NCI-H2107 (cell line): Measurements from ENCODE around the gene WASL.
"Not testable (repeated sequence)": the region's sequence is repeated elsewhere in the genome, so short reads cannot be mapped to it uniquely, and the experiment has no call there.

Source experiments
- DNase-seq: peaks from one replicate; lab custom pipeline; 2025; lab: John Stamatoyannopoulos, UW

WASL gene

GRCh38 chr7:123732413-123733091, 16.3 kb downstream of the WASL start:
- no peak for DNase-seq

GRCh38 chr7:123729218-123729578, 19.6 kb downstream of the WASL start:
- no peak for DNase-seq

- no peak for DNase-seq
Measured at GRCh38 chr7:123727071-123727837, 21.5 kb downstream of the WASL start.

- DNase-seq: no peak
Measured at GRCh38 chr7:123725586-123726171, 23.1 kb downstream of the WASL start.

DNA sequence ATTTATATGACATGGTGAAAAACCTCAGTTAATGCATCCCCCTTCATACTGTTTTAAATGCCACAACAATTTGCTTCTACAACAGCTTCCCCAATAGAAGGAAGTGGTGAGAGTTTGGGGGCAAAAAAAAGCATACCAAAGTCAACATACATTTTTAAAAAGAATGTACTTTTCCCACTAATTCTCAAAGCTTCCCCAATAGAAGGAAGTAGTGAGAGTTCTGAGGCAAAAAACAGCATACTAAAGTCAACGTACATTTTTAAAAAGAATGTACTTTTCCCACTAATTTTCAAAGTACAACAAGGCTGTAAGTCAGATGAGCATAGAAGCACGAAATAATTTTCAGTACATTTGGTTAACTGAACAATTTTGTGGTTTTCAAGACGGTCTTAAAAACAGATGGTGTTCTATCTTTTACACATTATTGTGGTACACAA, 24.0 kb downstream of the WASL start:
- DNase-seq: no peak

GRCh38 chr7:123723913-123724312, 24.9 kb downstream of the WASL start:
- DNase-seq: no peak

GRCh38 chr7:123720527-123720926, 28.3 kb downstream of the WASL start:
- not testable (repeated sequence) for DNase-seq

DNA sequence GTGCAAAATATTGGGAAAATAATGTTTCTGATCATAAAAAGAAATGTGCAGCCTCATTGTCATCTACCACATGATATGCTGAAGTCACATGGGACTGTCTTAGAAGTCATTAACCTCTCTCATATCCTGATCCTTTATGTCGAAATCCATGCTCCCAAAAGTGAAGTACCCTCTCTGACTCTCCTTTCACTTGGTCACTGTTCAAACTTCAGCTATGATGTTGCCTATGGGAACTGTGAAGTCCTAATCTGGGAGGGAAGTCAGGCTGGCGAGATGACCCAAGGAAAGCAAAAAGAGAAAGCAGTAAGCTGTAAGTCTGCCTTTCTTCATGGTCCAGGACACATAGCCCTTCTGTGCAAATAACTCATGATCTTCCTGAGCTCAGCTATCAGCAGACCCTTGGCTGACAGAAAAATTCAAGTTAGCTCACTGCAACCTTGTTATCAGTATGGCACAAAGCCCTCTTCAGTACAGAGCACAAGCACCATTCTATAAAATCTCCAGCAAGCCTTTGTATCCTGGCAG, 29.5 kb downstream of the WASL start:
- DNase-seq: no peak

- no peak for DNase-seq
Measured at GRCh38 chr7:123718773-123719172, 30.0 kb downstream of the WASL start.

- DNase-seq: no peak
Measured at GRCh38 chr7:123717689-123718088, 31.1 kb downstream of the WASL start.

DNA sequence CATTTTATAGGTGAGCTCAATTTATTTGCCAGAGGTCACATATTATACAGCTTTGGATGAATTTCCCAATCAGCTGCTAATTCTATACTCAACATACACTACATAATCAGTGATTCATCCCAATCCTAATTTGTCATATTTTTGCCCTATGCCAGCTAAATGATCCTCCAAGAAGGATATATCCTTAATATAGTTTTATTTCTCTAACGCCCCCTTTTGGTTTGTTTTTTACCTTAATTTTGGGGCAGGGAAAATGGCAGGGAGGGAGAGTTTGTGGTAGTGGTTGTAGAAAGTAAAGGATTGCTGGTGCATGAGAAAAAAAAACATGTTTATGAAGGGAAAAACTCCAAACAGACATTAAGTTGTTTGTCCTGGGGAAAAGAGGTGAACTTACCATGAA, 31.9 kb downstream of the WASL start:
- no peak for DNase-seq

DNA sequence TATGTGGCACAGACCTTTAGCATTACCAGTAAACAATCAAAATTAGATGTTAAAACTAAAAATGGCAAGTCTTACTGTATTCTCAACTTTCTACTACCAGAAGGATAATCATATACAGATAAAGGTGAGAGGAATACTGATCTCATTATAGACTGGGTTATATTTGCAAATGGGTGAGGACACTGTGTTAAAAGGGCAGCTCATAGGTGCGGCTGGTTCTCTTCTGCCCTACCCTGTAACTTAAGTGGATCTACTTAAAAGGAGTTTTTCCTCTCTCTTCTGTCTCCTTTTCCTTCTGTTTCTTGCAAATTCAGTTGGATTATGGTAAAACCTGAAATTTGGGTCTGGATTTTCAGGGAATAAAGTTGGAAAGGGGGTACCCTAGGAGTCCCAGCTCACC, 33.0 kb downstream of the WASL start:
- no peak for DNase-seq

DNA sequence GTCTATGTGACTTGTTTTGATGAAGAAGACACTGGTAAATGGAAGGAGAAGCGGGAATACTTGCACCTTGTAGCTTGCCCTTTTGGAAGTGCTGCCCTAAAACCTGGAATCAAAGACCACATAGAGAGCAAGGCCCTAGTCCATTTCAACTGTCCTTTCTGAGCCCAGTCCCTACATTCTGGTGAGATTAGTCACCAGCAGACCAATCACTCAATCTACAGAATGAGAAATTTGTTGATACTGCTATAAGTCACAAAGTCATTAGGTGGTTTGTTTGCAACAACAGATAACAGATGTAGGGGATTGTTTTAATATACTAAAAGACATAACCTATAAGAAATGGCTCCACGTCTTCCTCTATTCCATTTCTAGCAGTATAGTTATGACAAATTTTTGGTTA, 33.6 kb downstream of the WASL start:
- DNase-seq: no peak

DNA sequence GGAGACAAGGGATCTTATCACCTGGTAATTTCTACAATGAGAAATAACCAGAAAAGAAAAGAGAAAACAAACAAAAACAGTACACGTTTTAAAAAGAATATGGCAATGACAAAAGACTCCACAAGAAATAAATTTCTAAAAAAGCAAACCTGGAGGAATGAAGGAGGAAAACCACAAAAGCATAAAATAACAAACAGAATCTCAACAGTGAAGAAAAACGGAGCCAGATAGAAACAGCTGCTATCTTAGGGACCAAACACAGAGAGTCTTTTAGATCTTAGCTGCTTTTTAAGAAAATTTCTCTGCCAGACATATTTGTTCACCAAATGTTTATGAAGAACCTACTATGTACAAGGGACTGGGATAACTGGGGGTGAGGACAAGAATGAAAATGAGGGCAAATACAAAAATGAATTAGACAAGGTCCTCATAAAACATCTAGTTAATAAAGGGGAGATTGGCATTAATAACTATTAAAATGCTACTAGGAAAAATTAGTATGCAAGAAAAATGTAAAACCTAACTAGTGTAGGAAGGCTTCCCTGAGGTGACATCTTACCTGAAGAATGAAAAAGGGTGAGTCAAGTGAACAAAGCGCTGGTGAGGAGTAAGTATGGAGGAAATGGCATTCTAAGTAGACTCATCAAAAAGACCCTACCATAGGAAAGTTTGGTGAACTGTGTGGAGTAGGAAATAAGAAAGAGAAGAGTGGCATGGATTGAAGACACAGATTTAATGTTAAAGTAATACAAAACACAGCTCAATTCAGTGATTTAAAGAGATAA, 34.3 kb downstream of the WASL start:
- DNase-seq: no peak

DNA sequence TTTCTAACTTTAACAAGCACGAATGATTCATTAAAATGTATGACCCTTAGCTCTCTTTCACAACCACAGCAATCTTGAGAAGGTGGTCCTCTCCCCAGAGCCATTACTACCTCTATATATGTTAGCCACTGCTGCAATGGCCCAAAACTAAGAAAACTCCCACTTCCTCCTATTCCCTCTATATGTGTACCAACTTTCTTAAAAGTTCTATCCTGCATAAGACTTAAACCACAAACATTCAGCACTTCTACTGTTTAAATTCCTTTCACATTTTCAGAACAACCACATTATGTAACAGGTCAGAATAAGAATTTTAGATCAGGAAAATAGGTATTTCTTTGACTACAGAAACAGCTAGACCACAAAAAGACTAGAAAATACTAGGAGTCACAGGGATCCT, 36.2 kb downstream of the WASL start:
- DNase-seq: no peak

DNA sequence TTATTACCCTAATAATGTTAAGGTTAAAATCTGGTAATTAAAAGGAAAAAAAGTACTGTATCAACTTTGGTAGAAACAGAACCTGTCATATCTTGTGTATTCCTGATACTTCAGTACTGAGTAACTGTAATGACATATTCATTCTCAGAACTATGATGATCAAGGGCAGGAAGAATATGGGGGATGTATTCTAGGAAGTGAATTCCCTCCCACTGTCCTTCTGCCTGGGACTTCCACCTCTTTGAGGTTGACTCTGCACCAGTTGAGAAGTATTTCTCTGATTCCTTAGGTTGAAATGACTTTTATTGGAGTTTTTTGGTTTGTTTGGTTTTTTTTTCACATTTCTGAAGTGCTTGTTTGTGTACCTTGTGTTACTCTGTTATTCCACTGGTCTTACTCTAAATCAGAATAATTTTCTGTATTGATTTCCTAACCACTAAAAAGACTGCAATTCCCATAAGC, 36.9 kb downstream of the WASL start:
- no peak for DNase-seq

DNA sequence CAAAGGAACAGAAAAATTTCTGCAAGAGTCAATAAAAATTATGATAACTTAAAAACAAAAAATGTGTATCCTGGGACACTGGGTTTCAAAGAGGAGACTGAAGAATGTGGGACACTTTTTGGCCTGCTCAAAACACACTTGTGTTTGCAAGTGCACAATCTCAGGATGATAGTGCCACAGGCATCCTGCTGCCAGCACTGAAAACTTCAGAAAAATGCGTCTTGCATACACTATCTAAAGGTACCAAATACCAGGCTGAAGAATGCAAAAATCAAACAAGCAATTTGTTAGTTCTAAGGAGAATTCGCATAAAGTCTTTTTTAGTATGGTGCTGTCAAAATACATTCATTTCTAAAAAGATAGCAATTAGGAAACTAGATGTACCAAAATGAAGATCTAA, 38.1 kb downstream of the WASL start:
- DNase-seq: no peak

- DNase-seq: no peak
Measured at GRCh38 chr7:123709525-123709924, 39.3 kb downstream of the WASL start.

DNA sequence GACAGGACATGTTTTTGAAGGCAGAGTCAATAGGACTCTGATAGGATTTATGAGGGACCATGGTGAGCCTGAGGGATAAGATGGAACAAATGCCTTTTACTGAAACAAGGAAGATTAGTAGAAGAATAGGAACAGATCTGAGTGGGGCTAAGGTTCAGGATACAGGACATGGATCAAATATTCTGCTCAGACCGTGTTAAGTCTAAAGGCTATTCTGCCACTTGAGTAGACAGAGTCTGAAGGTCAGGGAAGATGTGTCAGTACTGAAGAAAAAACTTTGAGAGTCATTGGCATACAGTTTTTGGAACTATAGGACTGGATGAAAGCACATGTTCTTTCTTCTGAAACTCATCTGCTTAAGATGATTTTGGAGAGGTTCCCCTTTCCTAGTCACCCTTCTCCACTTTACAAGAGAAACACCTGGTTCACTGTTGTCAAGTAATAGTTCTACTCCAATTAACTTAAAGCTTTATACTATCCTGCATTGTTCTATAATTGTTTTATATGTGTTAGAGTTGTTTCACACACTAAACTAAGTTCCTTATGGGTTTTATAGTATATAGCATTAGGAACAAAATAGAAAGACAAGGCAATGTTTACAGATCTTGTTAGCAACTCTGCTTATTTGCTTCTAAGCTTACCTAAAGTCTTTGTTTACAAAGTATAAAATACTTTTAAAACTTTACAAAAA, 43.4 kb downstream of the WASL start:
- no peak for DNase-seq

DNA sequence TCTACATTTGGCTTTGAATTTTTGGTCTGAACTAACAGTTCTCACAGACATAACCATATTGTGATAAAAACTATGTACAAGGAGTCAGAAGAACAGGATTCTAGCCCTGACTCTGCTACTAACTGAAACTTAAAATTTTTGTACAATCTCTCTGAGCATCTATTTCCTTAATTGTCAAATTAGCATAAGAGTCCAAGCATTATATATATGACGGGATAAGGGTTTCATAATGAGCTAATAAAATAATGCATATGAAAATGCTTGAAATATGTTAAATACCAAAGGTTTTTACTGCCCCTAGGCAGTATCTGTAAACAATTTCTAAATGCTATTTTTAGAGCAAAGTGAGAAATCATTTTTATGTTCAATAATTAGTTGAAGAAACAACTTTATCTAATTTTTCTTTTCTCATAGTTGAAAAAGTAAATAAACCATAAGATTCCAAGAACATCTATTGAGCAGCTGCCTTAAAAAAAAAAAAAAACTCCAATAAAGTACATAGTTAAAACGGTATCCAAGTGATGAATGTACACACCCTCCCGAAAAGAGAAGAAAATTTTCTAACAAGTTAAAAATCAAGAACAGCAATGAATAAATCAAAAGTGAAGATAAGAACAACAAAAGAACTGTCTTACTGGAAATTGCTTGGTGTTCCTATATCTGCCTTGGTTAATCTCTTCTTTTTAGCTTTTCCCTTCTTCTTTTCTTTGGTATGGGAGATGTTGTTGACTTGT, 52.7 kb downstream of the WASL start:
- no peak for DNase-seq

GRCh38 chr7:123692471-123692877, 56.3 kb downstream of the WASL start:
- no peak for DNase-seq
